Progenitor cell of endocrine pancreas (in vitro differentiated cells): ENCODE results near the gene RBFOX1. TPM values are rescaled to one million over a fixed set of nuclear protein-coding genes. Genes with fewer than 3 reads are reported as not detected.

Experiments
- DNase-seq: peaks from one replicate; pipeline ENCODE4 v3.0.0; 2021; ENCODE audit warnings: low spot score; ENCODE audit not compliant: unreplicated experiment
- H3K27ac Mint-ChIP-seq: 2 replicates; pipeline ENCODE4 v1.8.0; 2021; ENCODE audit warnings: mild to moderate bottlenecking, moderate library complexity, mixed read lengths
- H3K27me3 Mint-ChIP-seq: 2 replicates; pipeline ENCODE4 v1.8.0; 2021; ENCODE audit warnings: mixed read lengths
- H3K36me3 Mint-ChIP-seq: 2 replicates; pipeline ENCODE4 v1.8.0; 2022; ENCODE audit warnings: mixed read lengths; ENCODE audit not compliant: insufficient read depth
- H3K4me1 Mint-ChIP-seq: 2 replicates; pipeline ENCODE4 v1.8.0; 2021; ENCODE audit warnings: low read depth, mixed read lengths
- H3K4me3 Mint-ChIP-seq: 2 replicates; pipeline ENCODE4 v1.8.0; 2021; ENCODE audit warnings: low read depth, mild to moderate bottlenecking, moderate library complexity, mixed read lengths
- H3K9me3 Mint-ChIP-seq: 2 replicates; pipeline ENCODE4 v1.8.0; 2021; ENCODE audit warnings: low read depth, mixed read lengths
- CTCF ChIP-seq: fragments of 200-600 bp; sonication (generic); IDR thresholded peaks from one replicate; pipeline ENCODE4 v1.5.0; 2021; ENCODE audit warnings: antibody characterized with exemption, mild to moderate bottlenecking; ENCODE audit not compliant: unreplicated experiment
- total RNA-seq: library from RNA; stranded (reverse); gene quantifications from 2 replicates; pipeline ENCODE4 v1.2.1, GENCODE V29; 2021

Gene RBFOX1
- total RNA-seq, 1 donor from 2014 or later = 0.29 TPM

GRCh38 chr16:7744546-7745264, 412.1 kb downstream of the RBFOX1 start:
- no peak for TF ChIP-seq CTCF
- no peaks in the 10 kb centered on the region for H3K4me1 Mint-ChIP-seq
- H3K27me3 Mint-ChIP-seq = peaks cover 4% of the 10 kb centered on the region
- H3K36me3 Mint-ChIP-seq = no peaks in the 10 kb centered on the region
- DNase-seq = no peak
- H3K9me3 Mint-ChIP-seq = no peaks in the 10 kb centered on the region
- H3K27ac Mint-ChIP-seq = no peak overlapping the region
- H3K4me3 Mint-ChIP-seq = no peak overlapping the region

GRCh38 chr16:7745276-7745675, 412.6 kb downstream of the RBFOX1 start:
- H3K36me3 Mint-ChIP-seq = no peaks in the 10 kb centered on the region

GRCh38 chr16:7746941-7747340, 414.3 kb downstream of the RBFOX1 start:
- H3K27me3 Mint-ChIP-seq = peaks cover 4% of the 10 kb centered on the region
- H3K27ac Mint-ChIP-seq = no peak overlapping the region
- no peak overlapping the region for H3K4me3 Mint-ChIP-seq
- no peaks in the 10 kb centered on the region for H3K36me3 Mint-ChIP-seq
- DNase-seq = no peak
- peaks cover 10% of the 10 kb centered on the region for H3K4me1 Mint-ChIP-seq
- TF ChIP-seq CTCF = no peak
- H3K9me3 Mint-ChIP-seq = no peaks in the 10 kb centered on the region

More at GRCh38 chr16:7745276-7745675, 412.6 kb downstream of the RBFOX1 start:
- TF ChIP-seq CTCF = no peak
- Mint-ChIP-seq H3K27ac (no peak overlapping the region), H3K4me3 (no peak overlapping the region), H3K27me3 (peaks cover 4% of the 10 kb centered on the region), H3K9me3 (no peaks in the 10 kb centered on the region), H3K4me1 (peaks cover 2% of the 10 kb centered on the region)
- DNase-seq = no peak

GRCh38 chr16:7748522-7748921, 415.9 kb downstream of the RBFOX1 start:
- Mint-ChIP-seq H3K27ac (no peak overlapping the region), H3K9me3 (no peaks in the 10 kb centered on the region), H3K4me3 (no peak overlapping the region), H3K36me3 (no peaks in the 10 kb centered on the region), H3K27me3 (peaks cover 4% of the 10 kb centered on the region), H3K4me1 (peaks cover 10% of the 10 kb centered on the region)
- TF ChIP-seq CTCF = no peak
- no peak for DNase-seq

GRCh38 chr16:7755347-7755882, 422.8 kb downstream of the RBFOX1 start:
- no peaks in the 10 kb centered on the region for H3K9me3 Mint-ChIP-seq
- peaks cover 14% of the 10 kb centered on the region for H3K4me1 Mint-ChIP-seq
- peaks cover 12% of the 10 kb centered on the region for H3K27me3 Mint-ChIP-seq
- H3K4me3 Mint-ChIP-seq = no peak overlapping the region
- no peaks in the 10 kb centered on the region for H3K36me3 Mint-ChIP-seq
- H3K27ac Mint-ChIP-seq = no peak overlapping the region
- no peak for TF ChIP-seq CTCF
- DNase-seq = no peak
